Stomach (tissue), 4 donors: Measurements from ENCODE around the gene ATG16L2.

ENCODE experiments used
- EP300 ChIP-seq: sonication (generic); formaldehyde crosslinking; IDR thresholded peaks from one replicate; pipeline ENCODE4 v1.6.1; 2017; ENCODE audit warnings: antibody characterized with exemption
- TF ChIP-seq, protein P1 (sequence below), 7 experiments: fragments of 450-650 bp in 4 of 7; fragments of 200-600 bp in 3 of 7; sonication (generic) in 3 of 7; IDR thresholded peaks; one replicate each; pipeline ENCODE4 v1.5.1; 2016 to 2019; ENCODE audit warnings: antibody characterized with exemption in 7 of 7, control low read depth in 2 of 7, mild to moderate bottlenecking in 1 of 7

- TF ChIP-seq, protein P1, sequence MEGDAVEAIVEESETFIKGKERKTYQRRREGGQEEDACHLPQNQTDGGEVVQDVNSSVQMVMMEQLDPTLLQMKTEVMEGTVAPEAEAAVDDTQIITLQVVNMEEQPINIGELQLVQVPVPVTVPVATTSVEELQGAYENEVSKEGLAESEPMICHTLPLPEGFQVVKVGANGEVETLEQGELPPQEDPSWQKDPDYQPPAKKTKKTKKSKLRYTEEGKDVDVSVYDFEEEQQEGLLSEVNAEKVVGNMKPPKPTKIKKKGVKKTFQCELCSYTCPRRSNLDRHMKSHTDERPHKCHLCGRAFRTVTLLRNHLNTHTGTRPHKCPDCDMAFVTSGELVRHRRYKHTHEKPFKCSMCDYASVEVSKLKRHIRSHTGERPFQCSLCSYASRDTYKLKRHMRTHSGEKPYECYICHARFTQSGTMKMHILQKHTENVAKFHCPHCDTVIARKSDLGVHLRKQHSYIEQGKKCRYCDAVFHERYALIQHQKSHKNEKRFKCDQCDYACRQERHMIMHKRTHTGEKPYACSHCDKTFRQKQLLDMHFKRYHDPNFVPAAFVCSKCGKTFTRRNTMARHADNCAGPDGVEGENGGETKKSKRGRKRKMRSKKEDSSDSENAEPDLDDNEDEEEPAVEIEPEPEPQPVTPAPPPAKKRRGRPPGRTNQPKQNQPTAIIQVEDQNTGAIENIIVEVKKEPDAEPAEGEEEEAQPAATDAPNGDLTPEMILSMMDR (IDR thresholded peaks at IDR 0.05), result peak in 3 of 7 experiments; percentile 7 to 44 (median 33)
- no peak for TF ChIP-seq EP300
Measured at GRCh38 chr11:72821920-72822799, 7.9 kb downstream of the ATG16L2 start.
